Glomerular endothelial cell (primary cell): ENCODE results near the gene NT5DC4. TPM values are rescaled to one million over a fixed set of nuclear protein-coding genes. Genes with fewer than 3 reads are reported as not detected.

Experiments
- DNase-seq: peaks from one replicate; pipeline ENCODE4 v3.0.0-alpha.2; 2011; ENCODE audit warnings: low read depth, low spot score; ENCODE audit errors: extremely low read depth
- total RNA-seq: library from RNA; depleted of rRNA; stranded (reverse); fragments of >200 nt; gene quantifications from 2 replicates; pipeline ENCODE4 v1.2.3, GENCODE V29; 2015

The NT5DC4 gene
- total RNA-seq, 1 donor from 2014 or later, result not detected

- no peak for DNase-seq
Observed at GRCh38 chr2:112777036-112777435, 56.2 kb downstream of the NT5DC4 start.

GRCh38 chr2:112779598-112779997 lies 58.8 kb downstream of the NT5DC4 start:
- no peak for DNase-seq

- no peak for DNase-seq
Observed at GRCh38 chr2:112782234-112782799, 61.5 kb downstream of the NT5DC4 start.

- no peak for DNase-seq
Observed at GRCh38 chr2:112783187-112783714, 62.4 kb downstream of the NT5DC4 start.

- no peak for DNase-seq
Observed at GRCh38 chr2:112784199-112785189, 63.7 kb downstream of the NT5DC4 start, which contains the start of gene IL1A. Gene IL1A, minus strand, starts transcription at chr2:112784493. Its CDS starts 723 bp downstream, at chr2:112783770.

GRCh38 chr2:112787294-112787693 lies 66.5 kb downstream of the NT5DC4 start:
- no peak for DNase-seq

GRCh38 chr2:112787729-112788393 lies 67.0 kb downstream of the NT5DC4 start:
- no peak for DNase-seq

- no peak for DNase-seq
Observed at GRCh38 chr2:112788653-112789052, 67.8 kb downstream of the NT5DC4 start.

Other genes with a start within 250 kb of the NT5DC4 start
- 40.4 and 44.1 TPM in 2 replicates for gene TTL, start 238.9 kb upstream of the NT5DC4 start, total RNA-seq
- gene POLR1B, start 178.6 kb upstream of the NT5DC4 start, total RNA-seq, result 11.7 and 12.4 TPM in 2 replicates
- gene CHCHD5, start 136.4 kb upstream of the NT5DC4 start, total RNA-seq, result 11.0 and 22.7 TPM in 2 replicates
- 90.7 and 103 TPM in 2 replicates for gene SLC20A1, start 75.1 kb upstream of the NT5DC4 start, total RNA-seq
- 2.5 and 4.4 TPM in 2 replicates for gene CKAP2L, start 43.6 kb downstream of the NT5DC4 start, total RNA-seq
- 3.9 and 4.5 TPM in 2 replicates for gene IL1A, start 63.5 kb downstream of the NT5DC4 start, total RNA-seq
- 8.9 and 10.6 TPM in 2 replicates for gene IL1B, start 115.8 kb downstream of the NT5DC4 start, total RNA-seq
- gene IL37, start 190.1 kb downstream of the NT5DC4 start, total RNA-seq, result not detected in 2 replicates